ENCODE data around the gene SPAG17. TPM values are rescaled to one million over a fixed set of nuclear protein-coding genes. Genes with fewer than 3 reads are reported as not detected.

Gene SPAG17
- total and polyA plus RNA-seq, 2 donors (not counting 1 experiment from before 2014, with no cell fraction given): not detected

DNA sequence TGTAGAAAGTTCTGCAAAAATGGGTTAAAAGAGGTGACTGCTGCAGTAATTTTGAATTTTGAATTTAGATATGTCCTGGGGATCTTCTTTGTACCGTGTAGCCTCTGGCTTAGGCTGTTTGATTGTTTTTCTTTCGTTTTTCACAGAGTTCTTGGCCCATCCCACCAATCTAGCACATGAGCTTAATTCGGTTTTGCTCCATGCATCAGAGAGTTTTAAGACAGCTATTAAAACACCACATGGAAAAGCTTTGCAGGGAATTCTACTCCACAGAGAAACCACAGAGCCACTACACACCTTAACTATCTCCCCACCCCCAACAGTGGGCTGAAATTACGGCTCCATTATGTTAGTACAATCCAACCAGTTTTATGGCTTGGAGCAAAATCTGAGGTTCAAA is 25.5 kb downstream of the SPAG17 start:
- ATAC-seq (ENCODE audit: low read depth) (no peak), DNase-seq (no peak)
- Histone ChIP-seq H3K27me3 (replicated peaks in 1 of 4; ENCODE audit: control extremely low read depth in 1 of 4, control insufficient read depth in 3 of 4, insufficient read depth in 4 of 4, low read length in 3 of 4) (no peaks in the 10 kb centered on the region), H2AFZ (ENCODE audit: insufficient read depth, low read depth, low read length, poor library complexity, severe bottlenecking) (no peak overlapping the region), H4K20me1 (ENCODE audit: control insufficient read depth, insufficient read depth, low read length, poor library complexity, severe bottlenecking) (no peaks in the 10 kb centered on the region), H3K79me2 (ENCODE audit: control insufficient read depth, insufficient read depth, low read length) (no peaks in the 10 kb centered on the region), H3K4me2 (replicated peaks; ENCODE audit: low read depth, low read length, poor library complexity, severe bottlenecking) (no peak overlapping the region), H3K9ac (ENCODE audit: low read length) (no peak overlapping the region), H3K36me3 (replicated peaks in 1 of 2; ENCODE audit: control extremely low read depth in 1 of 2, control insufficient read depth in 1 of 2, extremely low read depth in 1 of 2, insufficient read depth in 2 of 2, low read length in 1 of 2) (no peaks in the 10 kb centered on the region), H3K4me1 (ENCODE audit: control insufficient read depth in 2 of 2, insufficient read depth in 2 of 2, low read length in 2 of 2) (no peaks in the 10 kb centered on the region), H3K27ac (ENCODE audit: low read length in 2 of 2) (no peak overlapping the region), H3K4me3 (ENCODE audit: control extremely low read depth in 1 of 5, extremely low read depth in 1 of 5, insufficient read depth in 1 of 5, low read depth in 2 of 5, low read length in 4 of 5) (no peak overlapping the region), H3K9me3 (ENCODE audit: control extremely low read depth in 1 of 3, control insufficient read depth in 2 of 3, insufficient read depth in 1 of 3, low read length in 2 of 3) (no peaks in the 10 kb centered on the region)
- Mint-ChIP-seq H3K4me3 (no peak overlapping the region), H3K4me1 (no peaks in the 10 kb centered on the region), H3K27ac (no peak overlapping the region), H3K9me3 (ENCODE audit: insufficient read depth) (no peaks in the 10 kb centered on the region), H3K27me3 (no peaks in the 10 kb centered on the region)
- intact Hi-C loops (cut with micrococcal nuclease): loop anchor here (10.0 kb wide), 1 partner anchor 1515 kb away; no protein-coding TSS in a partner anchor
- 83% methylated on average over 4 of the region's 4 CpGs for WGBS (ENCODE audit: insufficient coverage)
- TF ChIP-seq EZH2 (IDR thresholded peaks at IDR 0.05; ENCODE audit: borderline replicate concordance, insufficient read depth, low read depth, low read length, poor library complexity, severe bottlenecking): no peak
- TF ChIP-seq, protein P1, sequence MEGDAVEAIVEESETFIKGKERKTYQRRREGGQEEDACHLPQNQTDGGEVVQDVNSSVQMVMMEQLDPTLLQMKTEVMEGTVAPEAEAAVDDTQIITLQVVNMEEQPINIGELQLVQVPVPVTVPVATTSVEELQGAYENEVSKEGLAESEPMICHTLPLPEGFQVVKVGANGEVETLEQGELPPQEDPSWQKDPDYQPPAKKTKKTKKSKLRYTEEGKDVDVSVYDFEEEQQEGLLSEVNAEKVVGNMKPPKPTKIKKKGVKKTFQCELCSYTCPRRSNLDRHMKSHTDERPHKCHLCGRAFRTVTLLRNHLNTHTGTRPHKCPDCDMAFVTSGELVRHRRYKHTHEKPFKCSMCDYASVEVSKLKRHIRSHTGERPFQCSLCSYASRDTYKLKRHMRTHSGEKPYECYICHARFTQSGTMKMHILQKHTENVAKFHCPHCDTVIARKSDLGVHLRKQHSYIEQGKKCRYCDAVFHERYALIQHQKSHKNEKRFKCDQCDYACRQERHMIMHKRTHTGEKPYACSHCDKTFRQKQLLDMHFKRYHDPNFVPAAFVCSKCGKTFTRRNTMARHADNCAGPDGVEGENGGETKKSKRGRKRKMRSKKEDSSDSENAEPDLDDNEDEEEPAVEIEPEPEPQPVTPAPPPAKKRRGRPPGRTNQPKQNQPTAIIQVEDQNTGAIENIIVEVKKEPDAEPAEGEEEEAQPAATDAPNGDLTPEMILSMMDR (IDR thresholded peaks at IDR 0.05): no peak
- ChIA-PET POLR2A (no interaction called here), CTCF (no interaction called here)

DNA sequence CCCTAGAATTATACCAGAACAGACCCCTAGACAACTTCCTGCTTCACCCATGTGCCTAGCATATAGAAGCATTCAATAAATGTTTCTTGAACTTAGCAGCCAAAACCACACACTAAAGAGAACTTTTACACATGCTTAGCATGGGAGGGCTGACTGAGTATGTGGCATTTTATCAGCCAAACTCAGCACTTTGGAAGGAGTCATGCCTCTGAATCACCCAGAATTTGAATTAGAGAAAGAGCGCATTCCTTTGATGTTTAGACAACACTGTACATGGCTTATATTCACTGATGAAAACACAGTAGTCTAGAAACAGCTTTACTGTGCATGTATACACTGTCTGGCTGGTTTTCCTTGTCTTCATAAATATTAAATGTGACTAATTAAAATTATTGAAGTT is 26.1 kb downstream of the SPAG17 start:
- ATAC-seq (ENCODE audit: low read depth) (no peak), DNase-seq (no peak)
- H3K27ac Mint-ChIP-seq: no peak overlapping the region
- POLR2A ChIA-PET: no interaction called here
- no CpG with 5 or more reads among the region's 1 CpG for whole genome bisulfite sequencing (ENCODE audit: insufficient coverage)
- TF ChIP-seq, protein P1 (IDR thresholded peaks at IDR 0.05): no peak
- no peak for TF ChIP-seq EZH2 (IDR thresholded peaks at IDR 0.05; ENCODE audit: borderline replicate concordance, insufficient read depth, low read depth, low read length, poor library complexity, severe bottlenecking)
- H3K36me3 ChIP-seq (replicated peaks in 1 of 2; ENCODE audit: control extremely low read depth in 1 of 2, control insufficient read depth in 1 of 2, extremely low read depth in 1 of 2, insufficient read depth in 2 of 2, low read length in 1 of 2): no peaks in the 10 kb centered on the region
- no peaks in the 10 kb centered on the region for H3K9me3 ChIP-seq (ENCODE audit: control extremely low read depth in 1 of 3, control insufficient read depth in 2 of 3, insufficient read depth in 1 of 3, low read length in 2 of 3)
- CTCF ChIA-PET: no interaction called here
- no peaks in the 10 kb centered on the region for H3K79me2 ChIP-seq (ENCODE audit: control insufficient read depth, insufficient read depth, low read length)
- no peak overlapping the region for H3K9ac ChIP-seq (ENCODE audit: low read length)
- no peak overlapping the region for H3K4me3 ChIP-seq (ENCODE audit: control extremely low read depth in 1 of 5, extremely low read depth in 1 of 5, insufficient read depth in 1 of 5, low read depth in 2 of 5, low read length in 4 of 5)
- H3K27me3 ChIP-seq (replicated peaks in 1 of 4; ENCODE audit: control extremely low read depth in 1 of 4, control insufficient read depth in 3 of 4, insufficient read depth in 4 of 4, low read length in 3 of 4): no peaks in the 10 kb centered on the region
- H3K4me3 Mint-ChIP-seq: no peak overlapping the region
- H3K4me2 ChIP-seq (replicated peaks; ENCODE audit: low read depth, low read length, poor library complexity, severe bottlenecking): no peak overlapping the region
- H3K4me1 ChIP-seq (ENCODE audit: control insufficient read depth in 2 of 2, insufficient read depth in 2 of 2, low read length in 2 of 2): no peaks in the 10 kb centered on the region
- no peaks in the 10 kb centered on the region for H3K27me3 Mint-ChIP-seq
- no peak overlapping the region for H3K27ac ChIP-seq (ENCODE audit: low read length in 2 of 2)
- no peak overlapping the region for H2AFZ ChIP-seq (ENCODE audit: insufficient read depth, low read depth, low read length, poor library complexity, severe bottlenecking)
- intact Hi-C loops (cut with micrococcal nuclease): loop anchor here (10.0 kb wide), 1 partner anchor 1516 kb away; no protein-coding TSS in a partner anchor
- H3K9me3 Mint-ChIP-seq (ENCODE audit: insufficient read depth): no peaks in the 10 kb centered on the region
- no peaks in the 10 kb centered on the region for H4K20me1 ChIP-seq (ENCODE audit: control insufficient read depth, insufficient read depth, low read length, poor library complexity, severe bottlenecking)
- H3K4me1 Mint-ChIP-seq: no peaks in the 10 kb centered on the region

All from B cell (primary cell).